ENCODE data around the gene CCNYL1.

The CCNYL1 gene

GRCh38 chr2:207674826-207675225 is 36.6 kb upstream of the CCNYL1 start:
- no peak for DNase-seq (ENCODE audit: low read depth)
- H3K4me3 ChIP-seq (replicated peaks; ENCODE audit: low read depth, low read length) = no peak overlapping the region
- no peak for TF ChIP-seq CTCF (IDR thresholded peaks at IDR 0.05; ENCODE audit: low read length, missing control alignments)

- peak; percentile 90 for DNase-seq (ENCODE audit: low read depth)
- peak overlapping the region; percentile 41 for H3K4me3 ChIP-seq (replicated peaks; ENCODE audit: low read depth, low read length)
- TF ChIP-seq CTCF (IDR thresholded peaks at IDR 0.05; ENCODE audit: low read length, missing control alignments) = no peak
Observed at GRCh38 chr2:207676827-207677354, 34.5 kb upstream of the CCNYL1 start.

GRCh38 chr2:207681431-207681830 is 30.0 kb upstream of the CCNYL1 start:
- TF ChIP-seq CTCF (IDR thresholded peaks at IDR 0.05; ENCODE audit: low read length, missing control alignments) = no peak
- H3K4me3 ChIP-seq (replicated peaks; ENCODE audit: low read depth, low read length) = no peak overlapping the region
- no peak for DNase-seq (ENCODE audit: low read depth)

GRCh38 chr2:207682557-207682956 is 28.9 kb upstream of the CCNYL1 start:
- no peak for TF ChIP-seq CTCF (IDR thresholded peaks at IDR 0.05; ENCODE audit: low read length, missing control alignments)
- DNase-seq (ENCODE audit: low read depth) = no peak
- H3K4me3 ChIP-seq (replicated peaks; ENCODE audit: low read depth, low read length) = no peak overlapping the region

- TF ChIP-seq CTCF (IDR thresholded peaks at IDR 0.05; ENCODE audit: low read length, missing control alignments) = no peak
- no peak for DNase-seq (ENCODE audit: low read depth)
- no peak overlapping the region for H3K4me3 ChIP-seq (replicated peaks; ENCODE audit: low read depth, low read length)
Observed at GRCh38 chr2:207683438-207683837, 28.0 kb upstream of the CCNYL1 start.

GRCh38 chr2:207683879-207684627 is 27.4 kb upstream of the CCNYL1 start:
- peak; percentile 43 for DNase-seq (ENCODE audit: low read depth)
- no peak for TF ChIP-seq CTCF (IDR thresholded peaks at IDR 0.05; ENCODE audit: low read length, missing control alignments)
- H3K4me3 ChIP-seq (replicated peaks; ENCODE audit: low read depth, low read length) = no peak overlapping the region

GRCh38 chr2:207686812-207687211 is 24.6 kb upstream of the CCNYL1 start:
- H3K4me3 ChIP-seq (replicated peaks; ENCODE audit: low read depth, low read length) = no peak overlapping the region
- TF ChIP-seq CTCF (IDR thresholded peaks at IDR 0.05; ENCODE audit: low read length, missing control alignments) = no peak

More at GRCh38 chr2:207686812-207687211, 24.6 kb upstream of the CCNYL1 start:
- no peak for DNase-seq (ENCODE audit: low read depth)
